ENCODE results near the gene HRH1.
"Not testable (repeated sequence)": the region's sequence is repeated elsewhere in the genome, so short reads cannot be mapped to it uniquely, and the experiment has no call there.

HRH1 gene

GRCh38 chr3:11211531-11212298 is 57.4 kb downstream of the HRH1 start:
- DNase-seq: no peak

GRCh38 chr3:11212299-11212608 is 58.0 kb downstream of the HRH1 start:
- DNase-seq: no peak

- DNase-seq: no peak
Observed at GRCh38 chr3:11212784-11213183, 58.5 kb downstream of the HRH1 start.

GRCh38 chr3:11213810-11214450 is 59.6 kb downstream of the HRH1 start:
- DNase-seq: no peak

- DNase-seq: no peak
Observed at GRCh38 chr3:11214451-11214978, 60.2 kb downstream of the HRH1 start.

GRCh38 chr3:11217370-11217769 is 63.1 kb downstream of the HRH1 start:
- not testable (repeated sequence) for DNase-seq

- no peak for DNase-seq
Observed at GRCh38 chr3:11220230-11220629, 65.9 kb downstream of the HRH1 start.

- no peak for DNase-seq
Observed at GRCh38 chr3:11221818-11222415, 67.6 kb downstream of the HRH1 start.

GRCh38 chr3:11224010-11224409 is 69.7 kb downstream of the HRH1 start:
- no peak for DNase-seq

- no peak for DNase-seq
Observed at GRCh38 chr3:11224870-11225229, 70.6 kb downstream of the HRH1 start.

- DNase-seq: no peak
Observed at GRCh38 chr3:11226042-11226370, 71.7 kb downstream of the HRH1 start.

- no peak for DNase-seq
Observed at GRCh38 chr3:11228041-11228440, 73.7 kb downstream of the HRH1 start.

GRCh38 chr3:11230125-11230524 is 75.8 kb downstream of the HRH1 start:
- no peak for DNase-seq

GRCh38 chr3:11230832-11231231 is 76.5 kb downstream of the HRH1 start:
- no peak for DNase-seq

GRCh38 chr3:11235385-11235784 is 81.1 kb downstream of the HRH1 start:
- DNase-seq: no peak

GRCh38 chr3:11236588-11237461 is 82.5 kb downstream of the HRH1 start:
- peak; percentile 79 for DNase-seq

- no peak for DNase-seq
Observed at GRCh38 chr3:11238060-11238459, 83.8 kb downstream of the HRH1 start.

GRCh38 chr3:11238880-11239279 is 84.6 kb downstream of the HRH1 start:
- DNase-seq: no peak

GRCh38 chr3:11239796-11240195 is 85.5 kb downstream of the HRH1 start:
- no peak for DNase-seq

GRCh38 chr3:11240496-11240895 is 86.2 kb downstream of the HRH1 start:
- DNase-seq: no peak

- no peak for DNase-seq
Observed at GRCh38 chr3:11244121-11244677, 89.9 kb downstream of the HRH1 start.

GRCh38 chr3:11245276-11245675 is 91.0 kb downstream of the HRH1 start:
- DNase-seq: no peak
